ENCODE measurements around the gene PLAA.
"Not testable (repeated sequence)": the region's sequence is repeated elsewhere in the genome, so short reads cannot be mapped to it uniquely, and the experiment has no call there.

The PLAA gene

DNA sequence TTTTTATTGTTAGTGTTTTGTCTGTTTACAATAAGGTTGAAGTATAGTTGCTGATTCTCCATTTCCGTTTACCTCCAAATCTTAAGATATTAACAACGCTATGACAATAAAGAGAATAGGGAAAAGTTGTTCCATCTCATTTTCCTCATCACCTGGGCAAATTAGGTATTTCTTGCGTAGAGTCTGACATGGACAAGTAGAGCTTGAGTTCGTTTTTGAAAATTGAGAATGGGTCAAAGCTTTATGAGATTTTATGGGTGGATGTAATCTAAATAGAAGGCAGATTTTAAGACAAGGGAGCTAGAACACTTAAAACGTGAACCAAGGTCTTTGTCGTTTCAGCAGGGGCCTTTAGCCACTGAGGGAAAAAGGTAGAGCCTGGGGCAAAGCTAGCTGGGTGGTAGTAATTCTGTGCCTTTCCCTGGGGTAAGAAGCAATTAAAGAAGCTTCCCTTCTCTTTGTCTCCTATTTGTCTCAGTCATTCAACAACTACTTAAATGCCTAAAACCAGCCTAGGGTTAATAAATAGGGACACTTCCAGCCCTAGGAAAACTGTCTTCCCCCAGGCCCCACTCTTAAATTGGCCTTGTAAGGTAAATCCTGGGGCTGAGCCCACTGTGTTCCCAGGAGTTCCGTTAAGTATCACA lies 53.9 kb downstream of the PLAA start:
- H3K36me3 ChIP-seq (replicated peaks): no peaks in the 10 kb centered on the region
- no peaks in the 10 kb centered on the region for H3K27me3 ChIP-seq (ENCODE audit: low read depth)
- in situ Hi-C loops (cut with MboI; ENCODE audit: low sequenced_read_pairs): no loop called here
- peaks cover 7% of the 10 kb centered on the region; the same call in 1 of the 2 replicates for H3K4me1 ChIP-seq
- no peaks in the 10 kb centered on the region for H3K9me3 ChIP-seq
- H3K4me3 ChIP-seq: peak overlapping the region; percentile 98
- DNase-seq (ENCODE audit: low spot score in 2 of 2): peak in 1 of 2 experiments; percentile 6

DNA sequence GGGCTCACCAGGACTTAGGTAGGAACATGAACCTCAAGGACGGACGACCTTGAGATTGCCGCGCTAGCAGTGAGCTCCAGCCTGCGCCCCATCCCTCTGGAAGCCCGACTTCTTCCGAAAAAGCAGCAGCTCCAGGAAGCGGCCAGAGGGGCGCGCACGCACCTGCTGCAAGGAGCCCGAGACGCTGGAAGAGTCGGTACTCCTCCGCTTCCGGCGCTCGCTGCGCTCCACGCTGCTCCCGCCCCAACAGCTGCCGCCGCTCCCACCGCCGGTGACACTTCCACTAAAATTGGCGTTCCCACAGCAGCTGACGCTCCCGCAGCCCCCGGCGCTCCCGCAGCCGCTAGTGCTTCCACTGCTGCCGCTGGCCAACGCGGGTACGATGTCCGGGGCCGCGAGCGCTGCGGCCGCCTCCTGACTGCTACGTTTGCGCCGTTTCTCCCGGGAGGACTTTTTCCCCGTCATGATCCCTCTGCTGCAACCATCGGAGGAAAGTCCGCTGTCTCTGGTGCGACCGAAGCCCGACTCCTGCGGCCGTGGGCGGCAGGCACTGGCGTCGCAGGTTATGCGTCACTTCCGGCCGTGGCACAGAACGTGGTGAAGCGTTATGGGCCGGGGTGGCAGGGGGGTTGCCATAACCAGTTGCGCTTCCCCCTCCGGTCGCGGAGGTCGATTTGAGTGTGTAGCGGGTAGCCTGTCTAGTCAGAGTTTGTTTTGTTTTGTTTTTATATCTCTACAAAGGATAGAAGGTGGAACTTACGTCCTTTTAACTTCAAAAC lies 54.6 kb downstream of the PLAA start, which contains the start of gene CAAP1:
TSS of gene CAAP1 (minus strand) at position 552 of the 779 bp plus-strand sequence. CDS start at position 465, 87 bp downstream.
- Histone ChIP-seq H3K9me3 (no peaks in the 10 kb centered on the region), H3K36me3 (replicated peaks) (no peaks in the 10 kb centered on the region), H3K27me3 (ENCODE audit: low read depth) (no peaks in the 10 kb centered on the region), H3K4me3 (peak within 1 kb of the TSS; percentile 98), H3K4me1 (peaks cover 7% of the 10 kb centered on the region; the same call in 1 of the 2 replicates)
- DNase-seq (ENCODE audit: low spot score in 2 of 2): peak; percentile 90 to 96
- in situ Hi-C loops (cut with MboI; ENCODE audit: low sequenced_read_pairs): no loop called here

GRCh38 chr9:26891726-26892125 lies 55.3 kb downstream of the PLAA start:
- Histone ChIP-seq H3K36me3 (replicated peaks) (peaks cover under 1% of the 10 kb centered on the region; the same call in 1 of the 2 replicates), H3K4me1 (peaks cover 7% of the 10 kb centered on the region; the same call in 1 of the 2 replicates), H3K27me3 (ENCODE audit: low read depth) (no peaks in the 10 kb centered on the region), H3K4me3 (peak overlapping the region; percentile 98), H3K9me3 (no peaks in the 10 kb centered on the region)
- in situ Hi-C loops (cut with MboI; ENCODE audit: low sequenced_read_pairs): no loop called here
- peak in 1 of 2 experiments; percentile 23 for DNase-seq (ENCODE audit: low spot score in 2 of 2)

- Histone ChIP-seq H3K36me3 (replicated peaks) (peaks cover 22% of the 10 kb centered on the region), H3K4me3 (no peak overlapping the region), H3K4me1 (peaks cover 7% of the 10 kb centered on the region; the same call in 1 of the 2 replicates), H3K9me3 (no peaks in the 10 kb centered on the region), H3K27me3 (ENCODE audit: low read depth) (no peaks in the 10 kb centered on the region)
- in situ Hi-C loops (cut with MboI; ENCODE audit: low sequenced_read_pairs): no loop called here
- DNase-seq (ENCODE audit: low spot score in 2 of 2): no peak
Observed at GRCh38 chr9:26888271-26888670, 58.8 kb downstream of the PLAA start.

DNA sequence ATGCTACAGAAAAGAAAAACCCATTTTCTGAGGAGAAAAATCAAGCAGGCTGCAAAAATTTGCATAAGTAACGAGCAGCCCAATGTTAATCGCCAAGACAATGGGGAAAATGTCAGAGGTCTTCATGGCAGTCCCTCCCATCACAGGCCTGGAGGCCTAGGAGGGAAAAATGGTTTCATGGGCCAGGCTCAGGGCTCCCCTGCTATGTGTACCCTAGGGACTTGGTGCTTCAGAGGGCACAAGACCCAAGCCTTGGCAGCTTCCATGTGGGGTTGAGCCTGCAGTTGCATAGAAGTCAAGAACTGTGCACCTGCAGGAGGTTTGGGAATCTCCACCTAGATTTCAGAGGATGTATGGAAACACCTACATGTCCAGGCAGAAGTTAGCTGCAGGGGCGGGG lies 64.9 kb downstream of the PLAA start:
- in situ Hi-C loops (cut with MboI; ENCODE audit: low sequenced_read_pairs): no loop called here
- peaks cover 44% of the 10 kb centered on the region for H3K36me3 ChIP-seq (replicated peaks)
- no peaks in the 10 kb centered on the region for H3K27me3 ChIP-seq (ENCODE audit: low read depth)
- peaks cover 9% of the 10 kb centered on the region for H3K9me3 ChIP-seq
- DNase-seq (ENCODE audit: low spot score in 2 of 2): no peak
- no peaks in the 10 kb centered on the region for H3K4me1 ChIP-seq
- no peak overlapping the region for H3K4me3 ChIP-seq

DNA sequence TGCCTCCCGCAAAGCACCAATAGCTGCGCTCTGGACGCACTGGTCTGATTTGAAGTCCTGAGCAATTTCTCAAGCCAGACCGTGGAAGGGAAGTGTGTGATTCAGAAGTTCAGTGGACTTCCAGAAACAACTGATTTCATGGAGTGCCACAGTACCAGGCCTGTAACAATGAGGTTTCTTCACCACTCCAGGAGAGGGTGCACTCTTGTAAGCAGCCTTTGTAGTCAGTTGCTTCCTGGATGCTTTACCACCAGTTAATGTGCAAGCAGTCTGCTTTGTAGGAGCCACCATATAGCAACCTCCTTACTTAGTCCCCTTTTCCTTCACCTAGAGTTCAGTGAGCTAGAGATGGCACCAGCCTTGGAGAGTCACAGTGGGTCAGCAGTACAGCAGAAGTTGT lies 66.8 kb downstream of the PLAA start:
- no peak overlapping the region for H3K4me3 ChIP-seq
- H3K36me3 ChIP-seq (replicated peaks): peaks cover 38% of the 10 kb centered on the region
- DNase-seq (ENCODE audit: low spot score in 2 of 2): no peak
- H3K4me1 ChIP-seq: no peaks in the 10 kb centered on the region
- no peaks in the 10 kb centered on the region for H3K27me3 ChIP-seq (ENCODE audit: low read depth)
- in situ Hi-C loops (cut with MboI; ENCODE audit: low sequenced_read_pairs): no loop called here
- H3K9me3 ChIP-seq: peaks cover 9% of the 10 kb centered on the region

- H3K4me3 ChIP-seq; H3K9me3 ChIP-seq; H3K4me1 ChIP-seq; H3K36me3 ChIP-seq (replicated peaks); in situ Hi-C loops (cut with MboI; ENCODE audit: low sequenced_read_pairs); DNase-seq (ENCODE audit: low spot score in 2 of 2); H3K27me3 ChIP-seq (ENCODE audit: low read depth): not testable (repeated sequence)
Observed at GRCh38 chr9:26875155-26875554, 71.9 kb downstream of the PLAA start.

DNA sequence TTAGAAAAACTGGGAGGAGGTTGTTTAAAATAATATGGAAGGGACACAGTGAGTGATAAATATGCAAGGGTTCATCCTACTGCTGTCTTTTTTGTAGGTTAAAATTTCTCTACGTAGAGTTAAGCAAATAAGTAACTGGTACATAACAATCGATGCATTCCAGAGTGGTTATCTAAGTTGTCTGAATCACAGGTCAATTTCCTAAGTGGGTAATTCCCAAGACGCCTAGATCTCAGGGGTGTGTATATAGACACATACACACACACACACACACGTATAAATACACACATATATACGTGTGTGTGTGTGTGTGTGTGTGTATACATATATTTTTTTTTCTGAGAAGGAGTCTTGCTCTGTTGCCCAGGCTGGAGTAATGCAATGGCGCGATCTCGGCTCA lies 76.8 kb downstream of the PLAA start:
- in situ Hi-C loops (cut with MboI; ENCODE audit: low sequenced_read_pairs): no loop called here
- Histone ChIP-seq H3K9me3 (no peaks in the 10 kb centered on the region), H3K4me1 (no peaks in the 10 kb centered on the region), H3K27me3 (ENCODE audit: low read depth) (no peaks in the 10 kb centered on the region), H3K4me3 (no peak overlapping the region), H3K36me3 (replicated peaks) (peaks cover 2% of the 10 kb centered on the region; the same call in 1 of the 2 replicates)
- no peak for DNase-seq (ENCODE audit: low spot score in 2 of 2)

DNA sequence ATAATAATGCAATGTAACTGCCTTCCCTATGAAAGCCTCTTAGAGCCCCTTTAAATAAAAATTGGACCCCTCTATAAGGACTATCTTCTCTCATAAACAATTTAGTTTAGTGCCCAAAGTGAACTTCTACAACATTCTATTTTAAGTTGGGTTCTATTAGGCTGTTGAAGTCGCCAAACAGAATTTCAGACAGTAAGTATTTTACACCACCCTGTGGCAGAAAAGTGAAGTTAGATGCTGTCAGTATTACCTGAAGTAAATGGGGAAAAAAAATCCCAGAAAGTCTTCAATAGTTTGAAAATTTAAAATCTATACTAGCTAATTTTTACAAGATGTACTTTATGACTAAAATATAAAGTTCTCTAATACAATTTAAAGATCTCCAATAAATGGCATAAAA lies 84.0 kb downstream of the PLAA start:
- Histone ChIP-seq H3K36me3 (replicated peaks) (peaks cover 8% of the 10 kb centered on the region), H3K4me3 (no peak overlapping the region), H3K9me3 (no peaks in the 10 kb centered on the region), H3K4me1 (no peaks in the 10 kb centered on the region; the same call in 1 of the 2 replicates), H3K27me3 (ENCODE audit: low read depth) (no peaks in the 10 kb centered on the region)
- in situ Hi-C loops (cut with MboI; ENCODE audit: low sequenced_read_pairs): no loop called here
- DNase-seq (ENCODE audit: low spot score in 2 of 2): no peak

GRCh38 chr9:26856413-26857032 lies 90.5 kb downstream of the PLAA start:
- H3K4me3 ChIP-seq: no peak overlapping the region
- no peaks in the 10 kb centered on the region for H3K27me3 ChIP-seq (ENCODE audit: low read depth)
- H3K4me1 ChIP-seq: peaks cover 5% of the 10 kb centered on the region
- DNase-seq (ENCODE audit: low spot score in 2 of 2): peak; percentile 69 to 76
- in situ Hi-C loops (cut with MboI; ENCODE audit: low sequenced_read_pairs): loop anchor here (10.0 kb wide), 1 partner anchor 112 kb away; no protein-coding TSS in a partner anchor
- no peaks in the 10 kb centered on the region for H3K9me3 ChIP-seq
- H3K36me3 ChIP-seq (replicated peaks): peaks cover 17% of the 10 kb centered on the region

Measured in HAP-1 (cell line).